Muscle of back (tissue), 11 donors: Measurements from ENCODE around the gene THSD7B. TPM values are rescaled to one million over a fixed set of nuclear protein-coding genes. Genes with fewer than 3 reads are reported as not detected.
"Not testable (repeated sequence)": the region's sequence is repeated elsewhere in the genome, so short reads cannot be mapped to it uniquely, and the experiment has no call there.

ENCODE experiments used
- DNase-seq, 3 donors: peaks; one replicate each; pipeline versions ENCODE4 v3.0.0 to v3.0.0-alpha.2; 2013
- polyA plus RNA-seq, 10 donors: library from polyadenylated mRNA; unstranded; fragments of 120-200 nt; gene quantifications; one replicate each; pipeline ENCODE4 v1.2.1, GENCODE V29; 2013; ENCODE audit not compliant: insufficient read length in 10 of 10

THSD7B gene
- polyA plus RNA-seq, 10 donors, result 0.65 to 1.6 (median 0.97) TPM

- no peak for DNase-seq
These were observed 282.0 kb downstream of the THSD7B start for GRCh38 chr2:137047369-137047768.

DNA sequence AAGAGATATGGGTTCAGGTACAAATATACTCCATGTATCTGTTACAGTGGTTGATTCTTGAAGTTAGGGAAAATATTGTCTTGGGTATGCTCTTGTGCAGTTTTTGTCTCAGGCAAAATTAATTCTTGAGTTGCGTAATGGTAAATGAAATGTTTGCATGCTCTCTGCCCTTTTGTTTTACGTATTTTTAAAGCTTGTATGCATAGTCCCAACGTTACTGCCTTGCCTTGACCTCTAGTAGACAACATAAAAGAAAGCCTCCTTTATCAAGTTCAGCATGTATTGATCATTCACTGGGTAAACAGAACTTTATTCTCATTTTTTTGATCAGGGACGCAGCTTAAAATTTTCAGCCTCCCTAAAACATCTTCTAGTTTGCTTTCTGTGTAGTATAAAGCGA, 283.1 kb downstream of the THSD7B start:
- DNase-seq, result no peak

DNA sequence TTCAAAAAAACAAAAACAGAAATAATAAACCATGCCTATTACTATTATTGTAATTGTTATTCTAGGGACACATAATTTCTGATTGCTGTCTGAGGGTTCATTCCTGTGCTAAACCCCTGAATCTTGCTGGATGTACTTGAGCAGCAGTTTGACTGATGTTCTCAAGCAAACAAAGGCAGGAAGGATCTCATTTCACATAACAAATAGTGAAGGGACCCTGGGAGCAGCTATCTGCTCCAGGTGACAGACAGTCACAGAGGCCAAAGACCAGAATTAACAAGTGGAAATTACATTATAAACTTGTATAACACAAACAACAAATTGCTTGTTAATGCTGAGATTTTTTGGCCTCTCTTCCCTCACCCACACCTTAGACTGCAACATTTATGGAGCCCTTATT, 284.2 kb downstream of the THSD7B start:
- no peak for DNase-seq

DNA sequence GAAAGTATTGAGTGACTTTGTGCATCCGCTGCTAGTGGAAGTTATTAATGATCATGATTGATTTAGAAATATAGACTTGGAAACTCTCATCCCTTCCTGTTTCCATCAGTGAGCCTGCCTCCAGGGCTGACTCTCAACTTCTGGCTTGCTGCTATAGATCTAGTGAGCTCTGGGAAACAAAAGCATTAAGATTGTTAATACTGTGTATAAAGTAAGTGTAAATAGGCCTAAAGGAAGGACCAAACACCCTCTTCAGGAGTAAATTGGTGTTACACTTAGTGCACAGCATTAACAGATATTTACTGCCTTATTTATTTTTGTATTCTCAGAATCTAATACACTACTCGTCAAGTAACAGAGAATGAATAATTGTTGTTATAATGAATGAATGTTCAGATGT, 285.6 kb downstream of the THSD7B start:
- DNase-seq, result no peak

- peak in 1 of 3 donors; percentile 3 for DNase-seq
These were observed 286.5 kb downstream of the THSD7B start for GRCh38 chr2:137051778-137052398.

GRCh38 chr2:137056704-137057103, 291.4 kb downstream of the THSD7B start:
- DNase-seq, result no peak

- DNase-seq, result not testable (repeated sequence)
These were observed 310.9 kb downstream of the THSD7B start for GRCh38 chr2:137076111-137076765.

DNA sequence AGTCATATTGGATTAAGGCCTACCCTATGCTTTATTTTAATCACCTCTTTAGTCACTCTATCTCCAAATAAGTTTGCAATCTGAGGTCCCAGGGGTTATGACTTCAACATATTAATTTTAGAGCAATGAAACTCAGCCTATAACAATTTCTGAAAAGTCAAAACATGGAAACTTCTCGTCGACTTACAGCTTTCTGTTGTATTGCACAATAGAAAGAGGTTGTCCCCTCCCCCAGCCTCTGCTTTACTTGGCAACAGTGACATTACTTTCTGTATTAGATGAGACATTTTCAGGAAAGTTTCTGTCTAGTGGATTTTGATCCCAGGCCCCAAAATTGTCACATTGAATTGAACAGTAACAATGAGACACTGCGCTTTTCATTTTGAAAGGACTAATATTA, 326.4 kb downstream of the THSD7B start:
- no peak for DNase-seq

GRCh38 chr2:137093116-137093515, 327.8 kb downstream of the THSD7B start:
- no peak for DNase-seq

DNA sequence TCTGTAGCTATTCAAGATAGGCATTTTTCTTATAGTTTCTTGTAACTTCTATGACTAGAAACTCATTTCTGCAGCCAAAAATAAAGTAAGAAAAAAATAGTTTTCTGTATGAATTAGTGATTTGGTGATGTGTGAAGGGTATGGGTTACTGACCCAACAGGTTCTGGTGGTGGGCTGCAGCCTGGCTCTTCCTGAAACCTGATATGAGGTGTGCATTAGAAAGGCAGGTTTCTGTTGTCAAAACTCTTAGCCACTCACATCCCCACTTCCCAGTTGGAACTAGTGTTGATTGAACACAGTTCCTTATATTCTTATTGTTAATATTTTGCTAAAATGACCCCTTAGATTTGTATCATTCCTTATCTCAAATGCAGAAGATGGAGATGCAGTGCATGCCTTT, 330.8 kb downstream of the THSD7B start:
- no peak for DNase-seq

- DNase-seq, result no peak
These were observed 331.3 kb downstream of the THSD7B start for GRCh38 chr2:137096693-137097092.

DNA sequence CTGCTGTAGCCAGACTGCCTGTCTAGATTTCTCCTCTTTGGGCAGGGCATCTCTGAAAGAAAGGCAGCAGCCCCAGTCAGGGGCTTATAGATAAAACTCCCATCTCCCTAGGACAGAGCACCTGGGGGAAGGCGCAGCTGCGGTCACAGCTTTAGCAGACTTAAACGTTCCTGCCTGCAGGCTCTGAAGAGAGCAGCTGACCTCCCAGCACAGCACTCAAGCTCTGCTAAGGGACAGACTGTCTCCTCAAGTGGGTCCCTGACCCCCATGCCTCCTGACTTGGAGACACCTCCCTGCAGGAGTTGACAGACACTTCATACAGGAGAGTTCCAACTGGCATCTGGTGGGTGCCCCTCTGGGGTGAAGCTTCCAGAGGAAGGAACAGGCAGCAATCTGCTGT, 336.5 kb downstream of the THSD7B start:
- not testable (repeated sequence) for DNase-seq

- no peak for DNase-seq
These were observed 342.6 kb downstream of the THSD7B start for GRCh38 chr2:137107904-137108303.

GRCh38 chr2:137111896-137112295, 346.6 kb downstream of the THSD7B start:
- no peak for DNase-seq

- DNase-seq, result no peak
These were observed 349.9 kb downstream of the THSD7B start for GRCh38 chr2:137115081-137115794.

- DNase-seq, result no peak
These were observed 350.4 kb downstream of the THSD7B start for GRCh38 chr2:137115795-137116089.

- no peak for DNase-seq
These were observed 352.0 kb downstream of the THSD7B start for GRCh38 chr2:137117385-137117784.

DNA sequence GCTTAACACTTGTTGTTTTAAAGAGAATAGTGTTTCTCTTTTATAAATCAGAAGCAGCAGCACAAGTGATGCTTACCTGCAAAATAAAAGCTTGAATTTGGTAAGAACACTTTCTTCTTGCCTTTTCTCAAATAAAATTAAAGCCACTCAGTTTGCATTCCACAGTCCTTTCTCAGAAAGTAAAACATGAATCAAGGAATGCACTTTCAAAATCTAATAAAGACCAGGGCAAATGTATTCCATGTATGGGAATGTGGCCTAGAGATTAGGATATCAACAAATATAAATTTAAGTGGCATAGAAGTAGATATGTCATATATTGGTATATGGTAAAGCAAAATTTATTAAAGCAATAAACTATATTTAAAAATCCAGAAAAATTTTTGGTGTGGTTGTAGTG, 352.8 kb downstream of the THSD7B start:
- DNase-seq, result no peak

- DNase-seq, result peak in 1 of 3 donors; percentile 25
These were observed 357.9 kb downstream of the THSD7B start for GRCh38 chr2:137123226-137123625.

DNA sequence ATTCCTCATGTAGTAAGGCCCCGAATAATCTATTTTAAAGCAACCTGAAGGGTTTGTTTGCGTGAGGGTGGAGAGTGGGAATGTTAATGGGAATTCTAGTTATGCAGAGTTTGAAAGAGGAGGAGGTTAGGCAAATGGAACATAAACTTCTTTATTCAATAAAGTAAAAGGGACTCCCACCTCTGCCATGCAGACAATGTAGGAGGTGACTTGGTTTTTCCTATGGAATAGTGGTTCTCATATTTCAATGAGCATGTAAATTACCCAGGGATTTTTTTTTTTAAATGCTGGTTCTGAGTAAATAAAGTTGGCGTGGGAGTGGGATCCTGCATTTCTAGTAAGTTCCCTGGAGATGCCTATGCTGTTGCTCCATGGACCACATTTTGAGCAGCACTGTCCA, 367.9 kb downstream of the THSD7B start:
- DNase-seq, result no peak

DNA sequence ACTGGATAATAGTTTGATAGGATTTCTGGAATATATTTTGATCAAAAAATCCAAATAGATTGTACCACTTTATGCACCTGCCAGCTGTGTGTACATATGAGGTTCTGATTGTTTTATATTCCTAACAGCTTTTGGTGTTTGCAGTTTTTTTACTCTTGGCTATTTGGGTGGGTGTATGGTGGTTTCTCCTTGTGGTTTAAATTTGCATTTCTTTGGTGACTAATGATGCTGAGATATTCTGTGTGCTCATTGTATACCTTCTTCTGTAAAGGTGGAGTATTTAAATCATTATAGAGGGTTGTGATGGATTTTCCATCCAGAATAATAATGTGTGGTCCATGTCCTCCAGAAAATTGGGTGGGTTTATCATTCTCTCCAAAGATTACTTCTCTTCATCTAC, 372.9 kb downstream of the THSD7B start:
- DNase-seq, result no peak

GRCh38 chr2:137151731-137152130, 386.4 kb downstream of the THSD7B start:
- no peak for DNase-seq

DNA sequence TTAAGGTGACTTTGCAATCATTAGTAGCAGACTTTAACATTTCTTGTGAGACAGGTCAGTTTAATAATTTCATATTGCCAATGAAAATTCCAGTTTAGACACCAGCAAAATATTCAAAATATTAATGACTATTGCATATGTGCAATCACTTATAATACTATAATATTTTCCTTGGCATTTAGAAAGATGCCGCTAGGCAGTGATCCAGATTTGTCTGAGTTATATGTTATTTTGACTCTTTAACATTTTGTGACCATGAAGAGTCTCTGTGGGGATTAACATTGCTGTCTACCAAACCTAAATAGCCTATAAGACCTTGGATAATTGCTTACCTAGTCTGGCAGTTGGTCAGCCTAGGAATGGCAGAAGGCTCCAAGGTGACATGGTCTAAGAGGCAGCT, 389.6 kb downstream of the THSD7B start:
- DNase-seq, result peak in 2 of 3 donors; percentile 13 to 24
